MM.1S (cell line): ENCODE results near the gene SH2B2.
"Not testable (repeated sequence)": the region's sequence is repeated elsewhere in the genome, so short reads cannot be mapped to it uniquely, and the experiment has no call there.

Experiments
- CTCF ChIP-seq: fragments of 300-600 bp; sonication (generic); IDR thresholded peaks from 2 replicates; pipeline ENCODE4 v1.5.1; 2016; ENCODE audit warnings: antibody characterized with exemption, low read length, mixed read lengths
- EZH2phosphoT487 ChIP-seq: fragments of 300-600 bp; sonication (generic); IDR thresholded peaks from 2 replicates; pipeline ENCODE4 v1.6.1; 2018; ENCODE audit warnings: antibody characterized with exemption, low read length

- TF ChIP-seq EZH2phosphoT487, CTCF: not testable (repeated sequence)
Observed at GRCh38 chr7:102325106-102325505, 38.4 kb downstream of the SH2B2 start.
